NT2/D1 (cell line): ENCODE results near the gene FBLN1.

Source experiments
- DNase-seq: peaks from one replicate; pipeline ENCODE4 v3.0.0-alpha.2; 2011; ENCODE audit warnings: low read depth, low spot score
- H3K27me3 ChIP-seq: 2 replicates; pipeline ENCODE4 v1.6.0; 2011; ENCODE audit warnings: mild to moderate bottlenecking; ENCODE audit not compliant: insufficient read length, insufficient read depth
- H3K36me3 ChIP-seq: 2 replicates; pipeline ENCODE4 v1.6.1; 2011; ENCODE audit warnings: mild to moderate bottlenecking, low read length, mixed read lengths; ENCODE audit not compliant: insufficient read depth, insufficient read length
- H3K4me1 ChIP-seq: 2 replicates; pipeline ENCODE4 v1.5.1; 2011; ENCODE audit not compliant: insufficient read depth, insufficient read length
- H3K4me3 ChIP-seq: 2 replicates; pipeline ENCODE4 v1.5.1; 2011; ENCODE audit warnings: low read depth; ENCODE audit not compliant: insufficient read length
- H3K9ac ChIP-seq: 2 replicates; pipeline ENCODE4 v1.6.0; 2011; ENCODE audit warnings: low read depth; ENCODE audit not compliant: insufficient read length
- H3K9me3 ChIP-seq: 2 replicates; pipeline ENCODE4 v1.5.1; 2011; ENCODE audit warnings: mild to moderate bottlenecking, low read length; ENCODE audit not compliant: insufficient read depth
- SUZ12 ChIP-seq: IDR thresholded peaks from 2 replicates; pipeline ENCODE4 v1.6.1; 2011; ENCODE audit not compliant: insufficient read length, insufficient read depth; ENCODE audit errors: extremely low read depth
- YY1 ChIP-seq: IDR thresholded peaks from 2 replicates; pipeline ENCODE4 v1.6.1; 2011; ENCODE audit not compliant: insufficient read length, insufficient read depth
- ZNF274 ChIP-seq: IDR thresholded peaks from 2 replicates; pipeline ENCODE4 v1.6.1; 2011; ENCODE audit warnings: mild to moderate bottlenecking, low read depth, low read length

Gene FBLN1

DNA sequence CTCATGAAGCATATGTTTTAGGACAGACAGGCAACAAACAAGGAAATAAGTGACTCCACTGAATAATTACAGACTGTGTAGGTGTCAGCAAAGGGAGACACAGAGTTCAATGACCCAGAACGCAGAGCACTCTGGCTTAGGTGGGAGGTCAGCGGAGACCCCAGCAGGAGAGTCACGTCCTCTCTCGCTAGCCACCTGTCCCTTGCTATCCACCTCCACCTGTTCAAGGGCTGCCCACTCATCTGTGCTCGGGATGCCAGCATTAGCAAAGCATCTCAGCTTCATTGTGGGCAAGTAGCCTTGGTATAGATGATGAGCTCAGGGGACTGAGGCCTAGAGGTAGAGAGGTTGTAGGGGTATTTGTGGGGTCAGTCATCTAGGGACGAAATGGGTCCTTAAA, 147.1 kb downstream of the FBLN1 start:
- Histone ChIP-seq H3K27me3 (peaks cover 16% of the 10 kb centered on the region), H3K36me3 (no peaks in the 10 kb centered on the region), H3K9me3 (no peaks in the 10 kb centered on the region), H3K9ac (no peak overlapping the region), H3K4me3 (no peak overlapping the region), H3K4me1 (no peaks in the 10 kb centered on the region)
- no peak for DNase-seq
- TF ChIP-seq SUZ12 (no peak), ZNF274 (no peak), YY1 (no peak)

DNA sequence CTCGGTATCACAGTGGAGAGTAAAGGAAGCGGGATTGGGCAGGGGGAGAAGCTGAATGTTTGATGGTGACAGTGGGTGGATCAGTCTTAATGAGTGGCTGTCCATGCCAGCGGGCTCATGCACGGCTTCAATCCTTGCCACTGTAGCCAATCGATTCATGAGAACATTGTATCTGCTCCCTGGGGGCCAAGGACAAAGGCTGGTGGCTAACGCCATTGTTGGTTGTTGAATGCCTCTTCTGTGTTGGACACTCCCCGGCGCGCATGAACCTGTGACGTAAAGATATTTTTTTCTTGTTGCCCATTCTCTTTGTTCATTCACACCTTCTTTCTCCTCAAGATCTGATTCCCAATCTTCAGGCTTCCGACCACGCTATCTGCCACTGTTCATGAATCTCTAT, 148.0 kb downstream of the FBLN1 start:
- no peak overlapping the region for H3K9ac ChIP-seq
- no peak overlapping the region for H3K4me3 ChIP-seq
- DNase-seq = no peak
- H3K4me1 ChIP-seq = no peaks in the 10 kb centered on the region
- H3K27me3 ChIP-seq = peaks cover 8% of the 10 kb centered on the region
- no peaks in the 10 kb centered on the region for H3K9me3 ChIP-seq
- no peaks in the 10 kb centered on the region for H3K36me3 ChIP-seq
- TF ChIP-seq SUZ12 = no peak
- no peak for TF ChIP-seq ZNF274
